K562 (cell line): ENCODE measurements around the gene MSMO1. TPM values are rescaled to one million over a fixed set of nuclear protein-coding genes. Genes with fewer than 3 reads are reported as not detected.

Experiments used
- ATAC-seq: fragments of 200-7000 bp; cut with Tn5 transposase; 3 replicates; pipeline ENCODE4 v1.9.1; 2020; ENCODE audit warnings: moderate library complexity
- BruUV-seq: library from RNA; stranded (reverse); fragments of 400-500 nt; replicated peaks from 2 replicates; lab custom pipeline; 2021; lab: Mats Ljungman, UMichigan
- CTCF ChIA-PET: fragments of 300-600 bp; formaldehyde crosslinking; extraction: SDS; loops from one replicate; lab custom pipeline; 2021; ENCODE audit warnings: low intra/inter-chr PET ratio; lab: Yijun Ruan, JAX
- POLR2A ChIA-PET: fragments of 300-600, 350-650 bp; sonication (Branson Sonifier 250); formaldehyde crosslinking; extraction: SDS; loops from one replicate; lab custom pipeline; 2021; ENCODE audit warnings: antibody characterized with exemption, inconsistent platforms; lab: Yijun Ruan, JAX
- DNase-seq, 4 experiments: peaks; one replicate each; pipeline versions ENCODE4 v3.0.0 to v3.0.0-alpha.2; 2011 to 2018; ENCODE audit warnings: low spot score in 3 of 4, mixed read lengths in 3 of 4; ENCODE audit errors: extremely low read depth in 1 of 4
- FAIRE-seq: peaks from 2 replicates; lab custom pipeline; 2011; peaks lifted over from hg19 to GRCh38; lab: Jason Lieb, UNC
- H2AFZ ChIP-seq: 2 replicates; pipeline ENCODE4 v1.6.0; 2011; ENCODE audit warnings: low read depth, low read length, control low read depth, inconsistent platforms
- H3K27ac ChIP-seq: fragments of 200-600 bp; 3 replicates; pipeline ENCODE4 v1.8.0; 2011; ENCODE audit warnings: low read depth, mild to moderate bottlenecking, control low read depth, inconsistent platforms, low read length, moderate library complexity, mixed read lengths; ENCODE audit errors: extremely low read depth
- H3K27me3 ChIP-seq, 2 experiments: fragments of 300-600 bp in 1 of 2; 2 replicates in 1 of 2; 3 replicates in 1 of 2; pipeline versions ENCODE4 v1.6.0 to v1.8.0; 2011; ENCODE audit warnings: inconsistent platforms in 2 of 2, low read length in 2 of 2, mild to moderate bottlenecking in 1 of 2, mixed read lengths in 1 of 2, moderate library complexity in 1 of 2; ENCODE audit not compliant: control insufficient read depth in 2 of 2, insufficient read depth in 2 of 2
- H3K36me3 ChIP-seq: fragments of 300-600 bp; 3 replicates; pipeline ENCODE4 v1.8.0; 2011; ENCODE audit warnings: mild to moderate bottlenecking, low read length, inconsistent platforms; ENCODE audit not compliant: control insufficient read depth, insufficient read depth
- H3K4me1 ChIP-seq, 2 experiments: fragments of 200-600 bp in 1 of 2; replicated peaks in 1 of 2; 2 replicates in 1 of 2; 3 replicates in 1 of 2; pipeline versions ENCODE4 v1.5.1 to v1.8.0; 2011; ENCODE audit warnings: inconsistent platforms in 2 of 2, low read length in 2 of 2, mild to moderate bottlenecking in 1 of 2, mixed read lengths in 1 of 2, moderate library complexity in 1 of 2; ENCODE audit not compliant: control insufficient read depth in 2 of 2, insufficient read depth in 2 of 2
- H3K4me2 ChIP-seq: 2 replicates; pipeline ENCODE4 v1.6.1; 2011; ENCODE audit warnings: low read length, control low read depth, inconsistent platforms, mixed read lengths; ENCODE audit not compliant: insufficient read depth
- H3K4me3 ChIP-seq: fragments of 200-600 bp; sonication (generic), shearing (Covaris generic); 2 replicates; pipeline ENCODE4 v1.5.1; 2016; ENCODE audit warnings: control low read depth, inconsistent platforms
- H3K79me2 ChIP-seq: fragments of 200-600 bp; 3 replicates; pipeline ENCODE4 v1.8.0; 2011; ENCODE audit warnings: low read length, inconsistent platforms; ENCODE audit not compliant: control insufficient read depth, insufficient read depth
- H3K9ac ChIP-seq, 2 experiments: 2 replicates each; pipeline versions ENCODE4 v1.6.0 to v1.6.1; 2011; ENCODE audit warnings: low read depth in 2 of 2, low read length in 2 of 2, control low read depth in 1 of 2, inconsistent platforms in 1 of 2, mild to moderate bottlenecking in 1 of 2, mixed read lengths in 1 of 2; ENCODE audit not compliant: insufficient read depth in 1 of 2
- H3K9me1 ChIP-seq: one replicate; pipeline ENCODE4 v1.6.0; 2011; ENCODE audit warnings: inconsistent platforms, mild to moderate bottlenecking, low read length, moderate library complexity; ENCODE audit not compliant: control insufficient read depth, insufficient read depth
- H3K9me3 ChIP-seq: replicated peaks from 2 replicates; pipeline ENCODE4 v1.5.1; 2011; ENCODE audit warnings: low read depth, low read length, inconsistent platforms; ENCODE audit not compliant: control insufficient read depth, insufficient read depth
- H4K20me1 ChIP-seq: replicated peaks from 2 replicates; pipeline ENCODE4 v1.6.1; 2011; ENCODE audit warnings: low read length, inconsistent platforms, mixed read lengths; ENCODE audit not compliant: control insufficient read depth, insufficient read depth
- ASH1L ChIP-seq: fragments of 450-650 bp; IDR thresholded peaks from 2 replicates; pipeline ENCODE4 v1.6.1; 2018; ENCODE audit warnings: borderline replicate concordance, mild to moderate bottlenecking, low read depth; ENCODE audit not compliant: partially characterized antibody
- CXXC5 ChIP-seq: fragments of 250-450 bp; sonication (Bioruptor Pico); IDR thresholded peaks from 2 replicates; pipeline ENCODE4 v1.8.0; 2022; ENCODE audit warnings: inconsistent platforms, mild to moderate bottlenecking, moderate library complexity
- GABPA ChIP-seq: fragments of 200-800 bp; sonication (Bioruptor generic); conservative IDR thresholded peaks from 2 replicates; pipeline ENCODE4 v1.6.1; 2016; ENCODE audit warnings: low read depth, missing genetic modification characterization, missing compliant biosample characterization
- MAFF ChIP-seq: IDR thresholded peaks from 2 replicates; pipeline ENCODE4 v1.6.1; 2012; ENCODE audit warnings: low read length, improper control_type of control experiment
- SMARCC2 ChIP-seq: fragments of 450-650 bp; IDR thresholded peaks from 2 replicates; pipeline ENCODE4 v1.6.1; 2017; ENCODE audit warnings: antibody characterized with exemption, moderate library complexity, mild to moderate bottlenecking, low read depth
- U2AF1 ChIP-seq: fragments of 200-400 bp; formaldehyde crosslinking; optimal IDR thresholded peaks from 2 replicates; pipeline ENCODE3; 2017; ENCODE audit warnings: mild to moderate bottlenecking, low read depth, low read length, moderate library complexity
- ZNF224 ChIP-seq: sonication (generic); formaldehyde crosslinking; IDR thresholded peaks from 2 replicates; pipeline ENCODE4 v1.8.0; 2022; ENCODE audit warnings: mild to moderate bottlenecking, missing genetic modification reagents
- ZNF644 ChIP-seq: fragments of 200-800 bp; sonication (Bioruptor generic); IDR thresholded peaks from 2 replicates; pipeline ENCODE4 v1.6.1; 2016; ENCODE audit warnings: low read depth, missing genetic modification characterization, missing compliant biosample characterization
- WGBS: fragments of 100-300 bp; shearing (Covaris generic); methylation state at CpG from one replicate; pipeline ENCODE4 v1.1.6; 2016; ENCODE audit warnings: low coverage, mixed read lengths; ENCODE audit not compliant: insufficient coverage; ENCODE audit errors: missing lambda C conversion rate; 5-methylcytosine and 5-hydroxymethylcytosine counted together
- in situ Hi-C: fragments of 300-500 bp; cut with MboI; formaldehyde crosslinking; loops from 4 replicates; pipeline ENCODE4 v1.15.0; 2018; ENCODE audit warnings: inconsistent platforms, mixed read lengths
- intact Hi-C: fragments of 100-400 bp; cut with micrococcal nuclease; formaldehyde crosslinking; loops from 2 replicates; pipeline ENCODE4 v1.14.2; 2022
- polyA plus RNA-seq, 8 experiments: library from polyadenylated mRNA; depleted of rRNA in 4 of 8; stranded (reverse) in 5 of 8; unstranded in 3 of 8; fragments of >200 nt; fragmentation: Nextera tagmentation in 2 of 8; fragmentation: Illumina TruSeq in 1 of 8; extraction: Ambion mirVana in 2 of 8; extraction: Trizol in 1 of 8; gene quantifications; 2 replicates each; pipeline versions ENCODE4 v1.2.1 to v1.2.3, GENCODE V29; 2011 to 2014; ENCODE audit warnings: inconsistent platforms in 1 of 8, missing spikeins in 1 of 8
- total RNA-seq, 7 experiments: library from RNA; depleted of rRNA in 6 of 7; stranded (reverse); fragments of >200 nt in 6 of 7; fragmentation: Illumina TruSeq in 2 of 7; extraction: Trizol in 2 of 7; gene quantifications; 2 replicates each; pipeline versions ENCODE4 v1.2.1 to v1.2.3, GENCODE V29; 2011 to 2021; ENCODE audit warnings: low replicate concordance in 1 of 7
- TF ChIP-seq, protein P1 (sequence below), 3 experiments: fragments of 200-800 bp in 1 of 3; fragments of 250-450 bp in 1 of 3; fragments of 450-650 bp in 1 of 3; sonication (Bioruptor Pico) in 1 of 3; sonication (Bioruptor generic) in 1 of 3; formaldehyde crosslinking in 1 of 3; IDR thresholded peaks; 2 replicates each; pipeline versions ENCODE4 v1.6.1 to v1.8.0; 2016 to 2022; ENCODE audit warnings: mild to moderate bottlenecking in 2 of 3, missing genetic modification characterization in 2 of 3, missing compliant biosample characterization in 1 of 3, moderate library complexity in 1 of 3
- TF ChIP-seq, protein P2 (sequence below), 2 experiments: fragments of 450-650 bp in 1 of 2; sonication (generic) in 1 of 2; formaldehyde crosslinking in 1 of 2; IDR thresholded peaks in 1 of 2; conservative IDR thresholded peaks in 1 of 2; 2 replicates each; pipeline versions ENCODE4 v1.6.1 to v1.8.1; 2016 to 2023; ENCODE audit warnings: mild to moderate bottlenecking in 2 of 2, moderate library complexity in 2 of 2, inconsistent platforms in 1 of 2, missing genetic modification reagents in 1 of 2

The MSMO1 gene
- total and polyA plus RNA-seq, 9 of the 15 experiments (the other 6 are each of a cell fraction or from before 2014, with no cell fraction given), result 32.0 to 172 (median 63.5) TPM

DNA sequence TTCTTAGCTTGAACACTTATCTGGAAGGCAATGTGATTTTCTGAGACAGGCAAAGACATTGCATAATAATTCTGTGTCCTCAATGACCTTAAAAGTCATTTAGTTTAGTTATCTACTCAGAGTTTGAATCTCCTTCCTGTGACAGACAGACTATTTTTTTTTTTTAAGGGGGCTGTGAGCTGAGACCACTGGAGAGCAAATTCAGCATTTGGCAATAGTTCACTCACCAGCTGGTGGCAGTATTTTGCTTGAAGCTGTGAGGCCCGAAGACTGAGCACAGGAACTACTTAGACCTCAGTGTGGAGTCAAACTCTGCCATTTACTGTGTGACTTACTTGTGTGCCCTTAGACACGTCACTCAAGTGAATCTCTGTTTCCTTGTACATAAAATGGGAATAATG lies 28.4 kb downstream of the MSMO1 start (continued):
- no peak for TF ChIP-seq ASH1L
- TF ChIP-seq ZNF644 (tag), result no peak
- no peak for TF ChIP-seq ZNF224
- TF ChIP-seq, protein P1, sequence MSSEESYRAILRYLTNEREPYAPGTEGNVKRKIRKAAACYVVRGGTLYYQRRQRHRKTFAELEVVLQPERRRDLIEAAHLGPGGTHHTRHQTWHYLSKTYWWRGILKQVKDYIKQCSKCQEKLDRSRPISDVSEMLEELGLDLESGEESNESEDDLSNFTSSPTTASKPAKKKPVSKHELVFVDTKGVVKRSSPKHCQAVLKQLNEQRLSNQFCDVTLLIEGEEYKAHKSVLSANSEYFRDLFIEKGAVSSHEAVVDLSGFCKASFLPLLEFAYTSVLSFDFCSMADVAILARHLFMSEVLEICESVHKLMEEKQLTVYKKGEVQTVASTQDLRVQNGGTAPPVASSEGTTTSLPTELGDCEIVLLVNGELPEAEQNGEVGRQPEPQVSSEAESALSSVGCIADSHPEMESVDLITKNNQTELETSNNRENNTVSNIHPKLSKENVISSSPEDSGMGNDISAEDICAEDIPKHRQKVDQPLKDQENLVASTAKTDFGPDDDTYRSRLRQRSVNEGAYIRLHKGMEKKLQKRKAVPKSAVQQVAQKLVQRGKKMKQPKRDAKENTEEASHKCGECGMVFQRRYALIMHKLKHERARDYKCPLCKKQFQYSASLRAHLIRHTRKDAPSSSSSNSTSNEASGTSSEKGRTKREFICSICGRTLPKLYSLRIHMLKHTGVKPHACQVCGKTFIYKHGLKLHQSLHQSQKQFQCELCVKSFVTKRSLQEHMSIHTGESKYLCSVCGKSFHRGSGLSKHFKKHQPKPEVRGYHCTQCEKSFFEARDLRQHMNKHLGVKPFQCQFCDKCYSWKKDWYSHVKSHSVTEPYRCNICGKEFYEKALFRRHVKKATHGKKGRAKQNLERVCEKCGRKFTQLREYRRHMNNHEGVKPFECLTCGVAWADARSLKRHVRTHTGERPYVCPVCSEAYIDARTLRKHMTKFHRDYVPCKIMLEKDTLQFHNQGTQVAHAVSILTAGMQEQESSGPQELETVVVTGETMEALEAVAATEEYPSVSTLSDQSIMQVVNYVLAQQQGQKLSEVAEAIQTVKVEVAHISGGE (CRISPR knock-in tag; IDR thresholded peaks at IDR 0.05), result no peak
- peak; percentile 34; the same call in 1 of the 2 replicates for TF ChIP-seq SMARCC2
- TF ChIP-seq U2AF1, result no peak
- TF ChIP-seq CXXC5 (CRISPR knock-in tag), result no peak
- TF ChIP-seq, all 486 proteins: peak for 9

DNA sequence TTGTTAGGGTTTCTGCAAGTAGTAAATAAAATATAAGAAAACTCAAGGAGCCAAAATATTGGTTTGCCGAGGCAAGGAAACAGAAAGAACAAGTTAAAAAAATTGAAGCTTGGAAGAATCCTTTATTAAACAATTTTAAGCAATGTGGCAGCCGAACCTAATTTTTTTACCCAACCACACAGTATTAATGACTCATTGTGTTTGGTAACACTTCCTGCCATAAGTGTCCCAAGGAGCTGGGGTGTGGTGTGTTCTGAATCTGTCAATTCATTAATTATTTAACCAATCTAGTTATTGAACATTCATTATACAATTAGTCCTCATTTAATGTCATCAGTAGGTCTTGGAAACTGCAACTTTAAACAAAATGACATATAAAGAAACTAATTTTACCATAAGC lies 32.0 kb downstream of the MSMO1 start:
- Histone ChIP-seq H3K9me1 (no peaks in the 10 kb centered on the region), H3K4me1 (no peaks in the 10 kb centered on the region), H4K20me1 (no peaks in the 10 kb centered on the region), H3K9ac (no peak overlapping the region), H2AFZ (no peak overlapping the region), H3K79me2 (no peaks in the 10 kb centered on the region), H3K27ac (no peak overlapping the region), H3K4me2 (no peak overlapping the region), H3K36me3 (no peaks in the 10 kb centered on the region), H3K4me3 (no peak overlapping the region), H3K9me3 (no peaks in the 10 kb centered on the region), H3K27me3 (peaks cover 5 to 6% of the 10 kb centered on the region in 2 experiments; a peak in 2 of 5 replicates)
- ChIA-PET CTCF (no interaction called here), POLR2A (interaction anchor here (0.6 to 1.3 kb wide), 3 partner anchors 10 to 29 kb away, joined by 3 read pairs; no protein-coding TSS in a partner anchor)
- intact Hi-C loops, result no loop called here
- no TSS peak for BruUV-seq
- 17% methylated on average over 2 of the region's 2 CpGs for WGBS
- DNase-seq (no peak), FAIRE-seq (no peak), ATAC-seq (no peak)
- in situ Hi-C loops, result no loop called here
- TF ChIP-seq, protein P2, sequence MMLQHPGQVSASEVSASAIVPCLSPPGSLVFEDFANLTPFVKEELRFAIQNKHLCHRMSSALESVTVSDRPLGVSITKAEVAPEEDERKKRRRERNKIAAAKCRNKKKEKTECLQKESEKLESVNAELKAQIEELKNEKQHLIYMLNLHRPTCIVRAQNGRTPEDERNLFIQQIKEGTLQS (IDR thresholded peaks at IDR 0.05), result 0 out of 2 replicates have a peak, but pooled peaks have one; percentile 9
- TF ChIP-seq, protein P2 (CRISPR knock-in tag; conservative IDR thresholded peaks at IDR 0.05), result no peak
- TF ChIP-seq CXXC5 (CRISPR knock-in tag) (no peak), GABPA (0 out of 2 replicates have a peak, but pooled peaks have one; percentile 11), MAFF (no peak)
